ENCODE data around the gene ZNF43. TPM values are rescaled to one million over a fixed set of nuclear protein-coding genes. Genes with fewer than 3 reads are reported as not detected.

The ZNF43 gene
- total and polyA plus RNA-seq, 2 experiments from 2014 or later: 22.2 to 59.8 TPM

GRCh38 chr19:21841488-21842097 is 5.6 kb upstream of the ZNF43 start:
- peaks cover 14% of the 10 kb centered on the region for H3K79me2 ChIP-seq (replicated peaks; ENCODE audit: insufficient read depth)
- H3K27ac ChIP-seq (ENCODE audit: low read depth): no peak overlapping the region
- Mint-ChIP-seq H3K4me3 (no peak overlapping the region), H3K27ac (no peak overlapping the region), H3K9me3 (no peaks in the 10 kb centered on the region; the same call in 2 of the 3 replicates), H3K4me1 (peaks cover 4% of the 10 kb centered on the region; the same call in 2 of the 3 replicates), H3K27me3 (ENCODE audit: insufficient read depth, low read depth, poor library complexity) (peaks cover 5% of the 10 kb centered on the region), H3K36me3 (ENCODE audit: low read depth) (peaks cover 84% of the 10 kb centered on the region)
- ATAC-seq (no peak), DNase-seq (ENCODE audit: low spot score) (no peak)
- H2AFZ ChIP-seq: no peak overlapping the region
- peaks cover 41% of the 10 kb centered on the region for H4K20me1 ChIP-seq (replicated peaks; ENCODE audit: insufficient read depth)
- H3K4me3 ChIP-seq: no peak overlapping the region
- H3K4me1 ChIP-seq (ENCODE audit: insufficient read depth): peaks cover 5% of the 10 kb centered on the region
- H3K36me3 ChIP-seq (ENCODE audit: insufficient read depth): peaks cover 66% of the 10 kb centered on the region
- H3K9me2 ChIP-seq (ENCODE audit: insufficient read depth): no peaks in the 10 kb centered on the region
- no peaks in the 10 kb centered on the region for H3K27me3 ChIP-seq (ENCODE audit: insufficient read depth)
- TF ChIP-seq, protein P1, sequence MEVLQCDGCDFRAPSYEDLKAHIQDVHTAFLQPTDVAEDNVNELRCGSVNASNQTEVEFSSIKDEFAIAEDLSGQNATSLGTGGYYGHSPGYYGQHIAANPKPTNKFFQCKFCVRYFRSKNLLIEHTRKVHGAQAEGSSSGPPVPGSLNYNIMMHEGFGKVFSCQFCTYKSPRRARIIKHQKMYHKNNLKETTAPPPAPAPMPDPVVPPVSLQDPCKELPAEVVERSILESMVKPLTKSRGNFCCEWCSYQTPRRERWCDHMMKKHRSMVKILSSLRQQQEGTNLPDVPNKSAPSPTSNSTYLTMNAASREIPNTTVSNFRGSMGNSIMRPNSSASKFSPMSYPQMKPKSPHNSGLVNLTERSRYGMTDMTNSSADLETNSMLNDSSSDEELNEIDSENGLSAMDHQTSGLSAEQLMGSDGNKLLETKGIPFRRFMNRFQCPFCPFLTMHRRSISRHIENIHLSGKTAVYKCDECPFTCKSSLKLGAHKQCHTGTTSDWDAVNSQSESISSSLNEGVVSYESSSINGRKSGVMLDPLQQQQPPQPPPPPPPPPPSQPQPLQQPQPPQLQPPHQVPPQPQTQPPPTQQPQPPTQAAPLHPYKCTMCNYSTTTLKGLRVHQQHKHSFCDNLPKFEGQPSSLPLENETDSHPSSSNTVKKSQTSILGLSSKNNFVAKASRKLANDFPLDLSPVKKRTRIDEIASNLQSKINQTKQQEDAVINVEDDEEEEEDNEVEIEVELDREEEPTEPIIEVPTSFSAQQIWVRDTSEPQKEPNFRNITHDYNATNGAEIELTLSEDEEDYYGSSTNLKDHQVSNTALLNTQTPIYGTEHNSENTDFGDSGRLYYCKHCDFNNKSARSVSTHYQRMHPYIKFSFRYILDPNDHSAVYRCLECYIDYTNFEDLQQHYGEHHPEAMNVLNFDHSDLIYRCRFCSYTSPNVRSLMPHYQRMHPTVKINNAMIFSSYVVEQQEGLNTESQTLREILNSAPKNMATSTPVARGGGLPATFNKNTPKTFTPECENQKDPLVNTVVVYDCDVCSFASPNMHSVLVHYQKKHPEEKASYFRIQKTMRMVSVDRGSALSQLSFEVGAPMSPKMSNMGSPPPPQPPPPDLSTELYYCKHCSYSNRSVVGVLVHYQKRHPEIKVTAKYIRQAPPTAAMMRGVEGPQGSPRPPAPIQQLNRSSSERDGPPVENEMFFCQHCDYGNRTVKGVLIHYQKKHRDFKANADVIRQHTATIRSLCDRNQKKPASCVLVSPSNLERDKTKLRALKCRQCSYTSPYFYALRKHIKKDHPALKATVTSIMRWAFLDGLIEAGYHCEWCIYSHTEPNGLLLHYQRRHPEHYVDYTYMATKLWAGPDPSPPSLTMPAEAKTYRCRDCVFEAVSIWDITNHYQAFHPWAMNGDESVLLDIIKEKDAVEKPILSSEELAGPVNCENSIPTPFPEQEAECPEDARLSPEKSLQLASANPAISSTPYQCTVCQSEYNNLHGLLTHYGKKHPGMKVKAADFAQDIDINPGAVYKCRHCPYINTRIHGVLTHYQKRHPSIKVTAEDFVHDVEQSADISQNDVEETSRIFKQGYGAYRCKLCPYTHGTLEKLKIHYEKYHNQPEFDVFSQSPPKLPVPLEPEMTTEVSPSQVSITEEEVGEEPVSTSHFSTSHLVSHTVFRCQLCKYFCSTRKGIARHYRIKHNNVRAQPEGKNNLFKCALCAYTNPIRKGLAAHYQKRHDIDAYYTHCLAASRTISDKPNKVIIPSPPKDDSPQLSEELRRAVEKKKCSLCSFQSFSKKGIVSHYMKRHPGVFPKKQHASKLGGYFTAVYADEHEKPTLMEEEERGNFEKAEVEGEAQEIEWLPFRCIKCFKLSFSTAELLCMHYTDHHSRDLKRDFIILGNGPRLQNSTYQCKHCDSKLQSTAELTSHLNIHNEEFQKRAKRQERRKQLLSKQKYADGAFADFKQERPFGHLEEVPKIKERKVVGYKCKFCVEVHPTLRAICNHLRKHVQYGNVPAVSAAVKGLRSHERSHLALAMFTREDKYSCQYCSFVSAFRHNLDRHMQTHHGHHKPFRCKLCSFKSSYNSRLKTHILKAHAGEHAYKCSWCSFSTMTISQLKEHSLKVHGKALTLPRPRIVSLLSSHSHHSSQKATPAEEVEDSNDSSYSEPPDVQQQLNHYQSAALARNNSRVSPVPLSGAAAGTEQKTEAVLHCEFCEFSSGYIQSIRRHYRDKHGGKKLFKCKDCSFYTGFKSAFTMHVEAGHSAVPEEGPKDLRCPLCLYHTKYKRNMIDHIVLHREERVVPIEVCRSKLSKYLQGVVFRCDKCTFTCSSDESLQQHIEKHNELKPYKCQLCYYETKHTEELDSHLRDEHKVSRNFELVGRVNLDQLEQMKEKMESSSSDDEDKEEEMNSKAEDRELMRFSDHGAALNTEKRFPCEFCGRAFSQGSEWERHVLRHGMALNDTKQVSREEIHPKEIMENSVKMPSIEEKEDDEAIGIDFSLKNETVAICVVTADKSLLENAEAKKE (CRISPR knock-in tag; IDR thresholded peaks at IDR 0.05): no peak
- TF ChIP-seq CREB1 (CRISPR knock-in tag; IDR thresholded peaks at IDR 0.05; ENCODE audit: low read depth): no peak
- TF ChIP-seq, protein P2, sequence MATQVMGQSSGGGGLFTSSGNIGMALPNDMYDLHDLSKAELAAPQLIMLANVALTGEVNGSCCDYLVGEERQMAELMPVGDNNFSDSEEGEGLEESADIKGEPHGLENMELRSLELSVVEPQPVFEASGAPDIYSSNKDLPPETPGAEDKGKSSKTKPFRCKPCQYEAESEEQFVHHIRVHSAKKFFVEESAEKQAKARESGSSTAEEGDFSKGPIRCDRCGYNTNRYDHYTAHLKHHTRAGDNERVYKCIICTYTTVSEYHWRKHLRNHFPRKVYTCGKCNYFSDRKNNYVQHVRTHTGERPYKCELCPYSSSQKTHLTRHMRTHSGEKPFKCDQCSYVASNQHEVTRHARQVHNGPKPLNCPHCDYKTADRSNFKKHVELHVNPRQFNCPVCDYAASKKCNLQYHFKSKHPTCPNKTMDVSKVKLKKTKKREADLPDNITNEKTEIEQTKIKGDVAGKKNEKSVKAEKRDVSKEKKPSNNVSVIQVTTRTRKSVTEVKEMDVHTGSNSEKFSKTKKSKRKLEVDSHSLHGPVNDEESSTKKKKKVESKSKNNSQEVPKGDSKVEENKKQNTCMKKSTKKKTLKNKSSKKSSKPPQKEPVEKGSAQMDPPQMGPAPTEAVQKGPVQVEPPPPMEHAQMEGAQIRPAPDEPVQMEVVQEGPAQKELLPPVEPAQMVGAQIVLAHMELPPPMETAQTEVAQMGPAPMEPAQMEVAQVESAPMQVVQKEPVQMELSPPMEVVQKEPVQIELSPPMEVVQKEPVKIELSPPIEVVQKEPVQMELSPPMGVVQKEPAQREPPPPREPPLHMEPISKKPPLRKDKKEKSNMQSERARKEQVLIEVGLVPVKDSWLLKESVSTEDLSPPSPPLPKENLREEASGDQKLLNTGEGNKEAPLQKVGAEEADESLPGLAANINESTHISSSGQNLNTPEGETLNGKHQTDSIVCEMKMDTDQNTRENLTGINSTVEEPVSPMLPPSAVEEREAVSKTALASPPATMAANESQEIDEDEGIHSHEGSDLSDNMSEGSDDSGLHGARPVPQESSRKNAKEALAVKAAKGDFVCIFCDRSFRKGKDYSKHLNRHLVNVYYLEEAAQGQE (IDR thresholded peaks at IDR 0.05; ENCODE audit: unreplicated experiment): no peak
- TF ChIP-seq ZNF331 (CRISPR knock-in tag; IDR thresholded peaks at IDR 0.05; ENCODE audit: low read depth): no peak
- TF ChIP-seq EZH2phosphoT487 (IDR thresholded peaks at IDR 0.05; ENCODE audit: unreplicated experiment): no peak
- no peak for TF ChIP-seq POLR2AphosphoS5 (IDR thresholded peaks at IDR 0.05; ENCODE audit: low read depth)
- TF ChIP-seq ETS1 (IDR thresholded peaks at IDR 0.05): no peak
- TF ChIP-seq ZNF114 (CRISPR knock-in tag; IDR thresholded peaks at IDR 0.05): no peak
- TF ChIP-seq, protein P3, sequence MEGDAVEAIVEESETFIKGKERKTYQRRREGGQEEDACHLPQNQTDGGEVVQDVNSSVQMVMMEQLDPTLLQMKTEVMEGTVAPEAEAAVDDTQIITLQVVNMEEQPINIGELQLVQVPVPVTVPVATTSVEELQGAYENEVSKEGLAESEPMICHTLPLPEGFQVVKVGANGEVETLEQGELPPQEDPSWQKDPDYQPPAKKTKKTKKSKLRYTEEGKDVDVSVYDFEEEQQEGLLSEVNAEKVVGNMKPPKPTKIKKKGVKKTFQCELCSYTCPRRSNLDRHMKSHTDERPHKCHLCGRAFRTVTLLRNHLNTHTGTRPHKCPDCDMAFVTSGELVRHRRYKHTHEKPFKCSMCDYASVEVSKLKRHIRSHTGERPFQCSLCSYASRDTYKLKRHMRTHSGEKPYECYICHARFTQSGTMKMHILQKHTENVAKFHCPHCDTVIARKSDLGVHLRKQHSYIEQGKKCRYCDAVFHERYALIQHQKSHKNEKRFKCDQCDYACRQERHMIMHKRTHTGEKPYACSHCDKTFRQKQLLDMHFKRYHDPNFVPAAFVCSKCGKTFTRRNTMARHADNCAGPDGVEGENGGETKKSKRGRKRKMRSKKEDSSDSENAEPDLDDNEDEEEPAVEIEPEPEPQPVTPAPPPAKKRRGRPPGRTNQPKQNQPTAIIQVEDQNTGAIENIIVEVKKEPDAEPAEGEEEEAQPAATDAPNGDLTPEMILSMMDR (conservative IDR thresholded peaks at IDR 0.05; ENCODE audit: low read depth in 2 of 2): no peak
- no peak for TF ChIP-seq JUNB (IDR thresholded peaks at IDR 0.05; ENCODE audit: unreplicated experiment)
- TF ChIP-seq STAT1 (IDR thresholded peaks at IDR 0.05; ENCODE audit: unreplicated experiment): no peak
- H3F3A ChIP-seq (replicated peaks; ENCODE audit: low read depth): peaks cover 14% of the 10 kb centered on the region
- no peak overlapping the region for H3K4me2 ChIP-seq
